ENCODE data around the gene LILRB3.
"Not testable (repeated sequence)": the region's sequence is repeated elsewhere in the genome, so short reads cannot be mapped to it uniquely, and the experiment has no call there.

- not testable (repeated sequence) for TF ChIP-seq CTCF, EP300, POLR2A (IDR thresholded peaks at IDR 0.05)
These were observed 50.9 kb downstream of the LILRB3 start for GRCh38 chr19:54171736-54172431.

Measured in sigmoid colon (tissue), 4 donors.